ENCODE measurements around the gene SHC3.

The SHC3 gene

GRCh38 chr9:88979021-88979420 lies 199.6 kb downstream of the SHC3 start:
- H3K4me1 Mint-ChIP-seq, result no peaks in the 10 kb centered on the region

GRCh38 chr9:88978034-88978433 lies 200.6 kb downstream of the SHC3 start:
- no peak for TF ChIP-seq CTCF (IDR thresholded peaks at IDR 0.05; ENCODE audit: unreplicated experiment in 3 of 3)
- peaks cover 4% of the 10 kb centered on the region for H3K27me3 Mint-ChIP-seq (ENCODE audit: low read depth)
- no peaks in the 10 kb centered on the region for H3K36me3 Mint-ChIP-seq (ENCODE audit: low read depth)
- H3K4me1 Mint-ChIP-seq, result no peaks in the 10 kb centered on the region
- H3K4me3 Mint-ChIP-seq, result no peak overlapping the region
- no peak overlapping the region for H3K27ac Mint-ChIP-seq
- peaks cover 16% of the 10 kb centered on the region for H3K9me3 Mint-ChIP-seq

More at GRCh38 chr9:88979021-88979420, 199.6 kb downstream of the SHC3 start:
- Mint-ChIP-seq H3K27me3 (ENCODE audit: low read depth) (peaks cover 6% of the 10 kb centered on the region), H3K36me3 (ENCODE audit: low read depth) (no peaks in the 10 kb centered on the region), H3K9me3 (peaks cover 19% of the 10 kb centered on the region), H3K27ac (no peak overlapping the region), H3K4me3 (no peak overlapping the region)
- TF ChIP-seq CTCF (IDR thresholded peaks at IDR 0.05; ENCODE audit: unreplicated experiment in 3 of 3), result no peak

GRCh38 chr9:88976890-88977257 lies 201.7 kb downstream of the SHC3 start:
- H3K9me3 Mint-ChIP-seq, result peaks cover 12% of the 10 kb centered on the region
- H3K4me3 Mint-ChIP-seq, result no peak overlapping the region
- peaks cover 4% of the 10 kb centered on the region for H3K27me3 Mint-ChIP-seq (ENCODE audit: low read depth)
- H3K4me1 Mint-ChIP-seq, result no peaks in the 10 kb centered on the region
- TF ChIP-seq CTCF (IDR thresholded peaks at IDR 0.05; ENCODE audit: unreplicated experiment in 3 of 3), result no peak
- no peak overlapping the region for H3K27ac Mint-ChIP-seq
- no peaks in the 10 kb centered on the region for H3K36me3 Mint-ChIP-seq (ENCODE audit: low read depth)

- H3K4me3 Mint-ChIP-seq, result no peak overlapping the region
- TF ChIP-seq CTCF (IDR thresholded peaks at IDR 0.05; ENCODE audit: unreplicated experiment in 3 of 3), result no peak
- H3K4me1 Mint-ChIP-seq, result no peaks in the 10 kb centered on the region
- H3K27me3 Mint-ChIP-seq (ENCODE audit: low read depth), result peaks cover 4% of the 10 kb centered on the region
- H3K36me3 Mint-ChIP-seq (ENCODE audit: low read depth), result no peaks in the 10 kb centered on the region
- no peak overlapping the region for H3K27ac Mint-ChIP-seq
- peaks cover 11% of the 10 kb centered on the region for H3K9me3 Mint-ChIP-seq
Observed at GRCh38 chr9:88975966-88976889, 202.4 kb downstream of the SHC3 start.

- Mint-ChIP-seq H3K4me3 (no peak overlapping the region), H3K27me3 (ENCODE audit: low read depth) (peaks cover 4% of the 10 kb centered on the region)
Observed at GRCh38 chr9:88974641-88975040, 204.0 kb downstream of the SHC3 start.

More at GRCh38 chr9:88974641-88975040, 204.0 kb downstream of the SHC3 start:
- Mint-ChIP-seq H3K27ac (no peak overlapping the region), H3K36me3 (ENCODE audit: low read depth) (no peaks in the 10 kb centered on the region), H3K9me3 (peaks cover 6% of the 10 kb centered on the region), H3K4me1 (no peaks in the 10 kb centered on the region)
- no peak for TF ChIP-seq CTCF (IDR thresholded peaks at IDR 0.05; ENCODE audit: unreplicated experiment in 3 of 3)

Data from nephron (organoid).